A549 (cell line): ENCODE measurements around the gene ZBTB16. TPM values are rescaled to one million over a fixed set of nuclear protein-coding genes. Genes with fewer than 3 reads are reported as not detected.

Experiments used
- ATAC-seq, 2 experiments: fragments of 200-7000 bp in 1 of 2; fragments of >200 bp in 1 of 2; cut with Nextera tagmentation in 1 of 2; cut with Tn5 transposase in 1 of 2; 3 replicates each; pipeline versions ENCODE4 v1.8.0 to v1.9.1; 2018 to 2020; ENCODE audit warnings: mild to moderate bottlenecking in 1 of 2, moderate library complexity in 1 of 2
- CTCF ChIA-PET: fragments of 300-600 bp; sonication (Branson Sonifier 250); formaldehyde crosslinking; extraction: SDS; loops from one replicate; lab custom pipeline; 2021; ENCODE audit warnings: antibody characterized with exemption, inconsistent platforms; lab: Yijun Ruan, JAX
- POLR2A ChIA-PET: fragments of 350-600 bp; formaldehyde crosslinking; extraction: SDS; loops from one replicate; lab custom pipeline; 2021; ENCODE audit warnings: antibody characterized with exemption, inconsistent platforms; lab: Yijun Ruan, JAX
- DNase-seq, 2 experiments: peaks; one replicate each; pipeline versions ENCODE4 v3.0.0 to v3.0.0-alpha.2; 2011 to 2016; ENCODE audit warnings: low read depth in 1 of 2, low spot score in 1 of 2
- FAIRE-seq: peaks from 2 replicates; lab custom pipeline; 2011; peaks lifted over from hg19 to GRCh38; lab: Jason Lieb, UNC
- H3K27ac ChIP-seq, 2 experiments: fragments of >200 bp; sonication (Bioruptor Twin); formaldehyde crosslinking; 3 replicates each; pipeline ENCODE4 v1.5.1; 2016 to 2017
- H3K4me1 ChIP-seq: fragments of >200 bp; sonication (Bioruptor Twin); formaldehyde crosslinking; 3 replicates; pipeline ENCODE4 v1.6.1; 2016
- H3K4me2 ChIP-seq: fragments of >200 bp; sonication (Bioruptor Twin); formaldehyde crosslinking; 3 replicates; pipeline ENCODE4 v1.6.1; 2016
- H3K4me3 ChIP-seq: fragments of >200 bp; sonication (Bioruptor Twin); formaldehyde crosslinking; 3 replicates; pipeline ENCODE4 v1.5.1; 2016
- H3K9me3 ChIP-seq: fragments of >200 bp; sonication (Bioruptor Twin); formaldehyde crosslinking; 3 replicates; pipeline ENCODE4 v1.6.1; 2016
- BHLHE40 ChIP-seq: IDR thresholded peaks from 2 replicates; pipeline ENCODE4 v1.6.1; 2012; ENCODE audit warnings: low read depth, low read length, inconsistent platforms
- CHD2 ChIP-seq: fragments of 150-350 bp; IDR thresholded peaks from 2 replicates; pipeline ENCODE4 v1.6.1; 2014; ENCODE audit warnings: low read length; ENCODE audit not compliant: partially characterized antibody
- EHF ChIP-seq: fragments of 250-450 bp; sonication (Bioruptor Pico); IDR thresholded peaks from 2 replicates; pipeline ENCODE4 v1.5.0; 2020; ENCODE audit warnings: mild to moderate bottlenecking
- EHMT2 ChIP-seq: fragments of 200-600 bp; sonication (generic); IDR thresholded peaks from 2 replicates; pipeline ENCODE4 v1.6.1; 2016; ENCODE audit warnings: antibody characterized with exemption, low read depth, mild to moderate bottlenecking, moderate library complexity
- EP300 ChIP-seq, 2 experiments: fragments of >200 bp; sonication (Bioruptor Twin); formaldehyde crosslinking; IDR thresholded peaks; 2 replicates in 1 of 2; 3 replicates in 1 of 2; pipeline ENCODE4 v1.6.1; 2016 to 2017
- FOSB ChIP-seq: fragments of 250-450 bp; sonication (Bioruptor Pico); IDR thresholded peaks from 2 replicates; pipeline ENCODE4 v1.5.0; 2020; ENCODE audit warnings: mild to moderate bottlenecking, moderate library complexity
- FOSL2 ChIP-seq, 2 experiments: fragments of 450-650 bp in 1 of 2; fragments of >200 bp in 1 of 2; sonication (Bioruptor Twin) in 1 of 2; formaldehyde crosslinking; IDR thresholded peaks; 2 replicates each; pipeline versions ENCODE4 v1.5.0 to v1.6.1; 2016 to 2020; ENCODE audit warnings: mild to moderate bottlenecking in 1 of 2, moderate library complexity in 1 of 2
- GATA3 ChIP-seq: IDR thresholded peaks from 2 replicates; pipeline ENCODE4 v1.6.1; 2012; ENCODE audit warnings: borderline replicate concordance
- HDAC2 ChIP-seq: fragments of 200-600 bp; sonication (generic); IDR thresholded peaks from 2 replicates; pipeline ENCODE4 v1.6.1; 2016
- HMGXB4 ChIP-seq: fragments of 250-450 bp; sonication (Bioruptor Pico); IDR thresholded peaks from 2 replicates; pipeline ENCODE4 v1.5.0; 2021; ENCODE audit warnings: mild to moderate bottlenecking, moderate library complexity, borderline replicate concordance
- HOXA7 ChIP-seq: fragments of 250-450 bp; sonication (Bioruptor Pico); IDR thresholded peaks from 2 replicates; pipeline ENCODE4 v1.5.0; 2020; ENCODE audit warnings: mild to moderate bottlenecking, moderate library complexity
- JUN ChIP-seq, 2 experiments: fragments of >200 bp; sonication (Bioruptor Twin); formaldehyde crosslinking; IDR thresholded peaks; 2 replicates in 1 of 2; 3 replicates in 1 of 2; pipeline ENCODE4 v1.6.1; 2016 to 2017
- KDM1A ChIP-seq: fragments of 200-600 bp; sonication (generic); IDR thresholded peaks from 2 replicates; pipeline ENCODE4 v1.6.1; 2016; ENCODE audit warnings: low read depth, mild to moderate bottlenecking
- MAZ ChIP-seq: fragments of 150-350 bp; IDR thresholded peaks from 2 replicates; pipeline ENCODE4 v1.6.1; 2014; ENCODE audit warnings: antibody characterized with exemption, low read depth, low read length, borderline replicate concordance
- NFE2L2 ChIP-seq: fragments of 150-350 bp; conservative IDR thresholded peaks from 2 replicates; pipeline ENCODE4 v1.6.1; 2014; ENCODE audit warnings: low read length
- NR3C1 ChIP-seq: fragments of >200 bp; sonication (Bioruptor Twin); formaldehyde crosslinking; IDR thresholded peaks from 3 replicates; pipeline ENCODE4 v1.6.1; 2017
- PBX3 ChIP-seq: IDR thresholded peaks from 2 replicates; pipeline ENCODE4 v1.6.1; 2012
- POLR2AphosphoS2 ChIP-seq: conservative IDR thresholded peaks from 2 replicates; pipeline ENCODE4 v1.6.1; 2012; ENCODE audit warnings: low read length, improper control_type of control experiment, inconsistent platforms
- REST ChIP-seq: fragments of 200-600 bp; sonication (generic); IDR thresholded peaks from 2 replicates; pipeline ENCODE4 v1.6.1; 2016; ENCODE audit warnings: antibody characterized with exemption, mild to moderate bottlenecking, moderate library complexity
- RNF2 ChIP-seq: fragments of 200-600 bp; sonication (generic); IDR thresholded peaks from 2 replicates; pipeline ENCODE4 v1.6.1; 2016; ENCODE audit warnings: low read depth, mild to moderate bottlenecking, antibody characterized with exemption, moderate library complexity, borderline replicate concordance
- SMC3 ChIP-seq: fragments of >200 bp; sonication (Bioruptor Twin); formaldehyde crosslinking; IDR thresholded peaks from 3 replicates; pipeline ENCODE4 v1.6.1; 2018; ENCODE audit warnings: inconsistent platforms
- TFCP2L1 ChIP-seq: fragments of 250-450 bp; sonication (Bioruptor Pico); IDR thresholded peaks from 2 replicates; pipeline ENCODE4 v1.5.0; 2021; ENCODE audit warnings: mild to moderate bottlenecking
- TP53 ChIP-seq: fragments of 250-450 bp; sonication (Bioruptor Pico); IDR thresholded peaks from 2 replicates; pipeline ENCODE4 v1.5.0; 2021; ENCODE audit warnings: mild to moderate bottlenecking, moderate library complexity
- ZNF302 ChIP-seq: fragments of 250-450 bp; sonication (Bioruptor Pico); IDR thresholded peaks from 2 replicates; pipeline ENCODE4 v1.9.0; 2021; ENCODE audit warnings: inconsistent platforms, mild to moderate bottlenecking, moderate library complexity
- WGBS: methylation state at CpG from one replicate; pipeline ENCODE4 v1.1.6; 2017; ENCODE audit errors: missing lambda C conversion rate; 5-methylcytosine and 5-hydroxymethylcytosine counted together
- polyA plus RNA-seq, 4 experiments: library from polyadenylated mRNA; depleted of rRNA in 3 of 4; stranded (reverse); fragments of >200 nt; fragmentation: RNase III in 1 of 4; extraction: RNeasy Plus Mini Kit Qiagen cat#74134 plus additional on column Dnase treatment in 1 of 4; gene quantifications; 2 replicates in 3 of 4; 3 replicates in 1 of 4; pipeline ENCODE4 v1.2.3, GENCODE V29; 2011 to 2017
- TF ChIP-seq, protein P1 (sequence below): IDR thresholded peaks from 2 replicates; pipeline ENCODE4 v1.6.1; 2012; ENCODE audit warnings: low read depth, borderline replicate concordance
- TF ChIP-seq, protein P2 (sequence below): fragments of 250-450 bp; sonication (Bioruptor Pico); IDR thresholded peaks from 2 replicates; pipeline ENCODE4 v1.5.0; 2020; ENCODE audit warnings: low read depth, mild to moderate bottlenecking, moderate library complexity
- TF ChIP-seq, protein P3 (sequence below): fragments of 450-650 bp; IDR thresholded peaks from 2 replicates; pipeline ENCODE4 v1.6.1; 2014; ENCODE audit warnings: antibody characterized with exemption
- TF ChIP-seq, protein P4 (sequence below): IDR thresholded peaks from 2 replicates; pipeline ENCODE4 v1.6.1; 2012

Gene ZBTB16
- polyA plus RNA-seq, 2 of the 4 experiments (the other 2 are of a cell fraction), result not detected

GRCh38 chr11:114036958-114037357 lies 22.6 kb upstream of the ZBTB16 start:
- Histone ChIP-seq H3K27ac (peak overlapping the region in 1 of 2 experiments; percentile 66; a peak in 1 of 6 replicates), H3K4me1 (peaks cover 6% of the 10 kb centered on the region; the same call in 2 of the 3 replicates)
- WGBS, result 78% methylated on average over 3 of the region's 3 CpGs
- DNase-seq (no peak), FAIRE-seq (no peak), ATAC-seq (peak in 1 of 2 experiments; percentile 9; a peak in 1 of 6 replicates)
- ChIA-PET POLR2A (no interaction called here), CTCF (interaction anchor here (1.1 to 8.4 kb wide), 8 partner anchors 9 to 224 kb away, joined by 3 to 142 read pairs (median 4); no protein-coding TSS in a partner anchor)
- TF ChIP-seq NFE2L2 (no peak), EP300 (IDR thresholded peaks at IDR 0.05) (no peak), EHMT2 (no peak), BHLHE40 (no peak), TFCP2L1 (CRISPR knock-in tag) (no peak), HOXA7 (CRISPR knock-in tag) (no peak), CHD2 (no peak), HDAC2 (no peak), RNF2 (no peak), KDM1A (no peak), MAZ (no peak), POLR2AphosphoS2 (no peak), SMC3 (no peak), FOSB (CRISPR knock-in tag) (no peak)
- TF ChIP-seq, protein P1, sequence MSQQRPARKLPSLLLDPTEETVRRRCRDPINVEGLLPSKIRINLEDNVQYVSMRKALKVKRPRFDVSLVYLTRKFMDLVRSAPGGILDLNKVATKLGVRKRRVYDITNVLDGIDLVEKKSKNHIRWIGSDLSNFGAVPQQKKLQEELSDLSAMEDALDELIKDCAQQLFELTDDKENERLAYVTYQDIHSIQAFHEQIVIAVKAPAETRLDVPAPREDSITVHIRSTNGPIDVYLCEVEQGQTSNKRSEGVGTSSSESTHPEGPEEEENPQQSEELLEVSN, result no peak
- TF ChIP-seq, protein P2, sequence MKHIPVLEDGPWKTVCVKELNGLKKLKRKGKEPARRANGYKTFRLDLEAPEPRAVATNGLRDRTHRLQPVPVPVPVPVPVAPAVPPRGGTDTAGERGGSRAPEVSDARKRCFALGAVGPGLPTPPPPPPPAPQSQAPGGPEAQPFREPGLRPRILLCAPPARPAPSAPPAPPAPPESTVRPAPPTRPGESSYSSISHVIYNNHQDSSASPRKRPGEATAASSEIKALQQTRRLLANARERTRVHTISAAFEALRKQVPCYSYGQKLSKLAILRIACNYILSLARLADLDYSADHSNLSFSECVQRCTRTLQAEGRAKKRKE (CRISPR knock-in tag), result no peak
- TF ChIP-seq, all 56 proteins: peak for 0
- no peak overlapping the region; the same call in 2 of the 3 replicates for H3K4me3 ChIP-seq
- H3K4me2 ChIP-seq, result peak overlapping the region; percentile 97
- no peaks in the 10 kb centered on the region for H3K9me3 ChIP-seq

DNA sequence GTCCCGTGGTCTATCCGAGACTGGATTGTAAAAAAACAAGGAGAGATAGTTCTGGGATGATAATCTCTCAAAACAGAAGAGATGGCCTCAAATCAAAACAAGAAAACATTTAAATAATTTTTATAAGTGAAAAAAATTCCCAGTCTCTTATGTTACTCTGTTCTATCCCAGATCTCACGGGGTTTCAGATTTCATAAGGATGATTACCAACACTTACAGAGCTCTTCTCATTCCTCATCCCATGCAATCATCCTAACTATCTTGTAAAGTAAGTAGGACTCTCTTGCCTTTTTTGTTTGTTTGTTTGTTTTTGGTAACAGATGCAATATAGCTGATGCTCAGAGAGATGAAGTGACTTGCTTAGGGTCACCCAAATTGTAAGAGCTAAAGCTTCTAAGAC lies 20.0 kb upstream of the ZBTB16 start:
- POLR2A ChIA-PET, result no interaction called here
- DNase-seq, result no peak
- Histone ChIP-seq H3K4me2 (no peak overlapping the region), H3K4me1 (peaks cover 6% of the 10 kb centered on the region; the same call in 2 of the 3 replicates), H3K9me3 (no peaks in the 10 kb centered on the region), H3K4me3 (no peak overlapping the region), H3K27ac (no peak overlapping the region)
- 33% methylated on average over 3 of the region's 3 CpGs for WGBS
- no peak for ATAC-seq
- FAIRE-seq, result no peak
- CTCF ChIA-PET, result interaction anchor here (8.4 kb wide), 1 partner anchor 221 kb away, joined by 142 read pairs; no protein-coding TSS in a partner anchor
- TF ChIP-seq REST (no peak), NR3C1 (no peak), GATA3 (no peak), FOSL2 (IDR thresholded peaks at IDR 0.05) (no peak), FOSL2 (CRISPR knock-in tag; IDR thresholded peaks at IDR 0.05) (no peak), ZNF302 (CRISPR knock-in tag) (no peak), TP53 (no peak), JUN (IDR thresholded peaks at IDR 0.05) (no peak), RNF2 (no peak), PBX3 (no peak), EP300 (IDR thresholded peaks at IDR 0.05) (no peak), HMGXB4 (CRISPR knock-in tag) (no peak), EHF (no peak), BHLHE40 (no peak)
- TF ChIP-seq, protein P3, sequence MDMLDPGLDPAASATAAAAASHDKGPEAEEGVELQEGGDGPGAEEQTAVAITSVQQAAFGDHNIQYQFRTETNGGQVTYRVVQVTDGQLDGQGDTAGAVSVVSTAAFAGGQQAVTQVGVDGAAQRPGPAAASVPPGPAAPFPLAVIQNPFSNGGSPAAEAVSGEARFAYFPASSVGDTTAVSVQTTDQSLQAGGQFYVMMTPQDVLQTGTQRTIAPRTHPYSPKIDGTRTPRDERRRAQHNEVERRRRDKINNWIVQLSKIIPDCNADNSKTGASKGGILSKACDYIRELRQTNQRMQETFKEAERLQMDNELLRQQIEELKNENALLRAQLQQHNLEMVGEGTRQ, result no peak
- TF ChIP-seq, protein P2 (CRISPR knock-in tag), result no peak
- TF ChIP-seq, protein P4, sequence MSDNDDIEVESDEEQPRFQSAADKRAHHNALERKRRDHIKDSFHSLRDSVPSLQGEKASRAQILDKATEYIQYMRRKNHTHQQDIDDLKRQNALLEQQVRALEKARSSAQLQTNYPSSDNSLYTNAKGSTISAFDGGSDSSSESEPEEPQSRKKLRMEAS, result no peak
